ENCODE data around the gene ZFYVE9. TPM values are rescaled to one million over a fixed set of nuclear protein-coding genes. Genes with fewer than 3 reads are reported as not detected.

The ZFYVE9 gene
- total and polyA plus RNA-seq, 10 of the 15 experiments (the other 5 are each of a cell fraction or from before 2014, with no cell fraction given), result 0.26 to 6.9 (median 2.3) TPM

- CTCF ChIA-PET, result no interaction called here
- no peak for FAIRE-seq
Measured at GRCh38 chr1:52234014-52234413, 92.1 kb downstream of the ZFYVE9 start.

GRCh38 chr1:52234708-52235107 is 92.8 kb downstream of the ZFYVE9 start:
- RAD21 ChIA-PET (ENCODE audit: unreplicated experiment), result no interaction called here
- no peak overlapping the region for H3K27ac ChIP-seq (ENCODE audit: control insufficient read depth, insufficient read depth)
- intact Hi-C loops (cut with micrococcal nuclease; ENCODE audit: unreplicated experiment) (no loop called here), in situ Hi-C loops (cut with MboI) (no loop called here)
- H3K9ac ChIP-seq (ENCODE audit: control insufficient read depth, insufficient read depth, low read length), result no peak overlapping the region
- no peak overlapping the region for H2AFZ ChIP-seq (ENCODE audit: control insufficient read depth, low read depth, low read length)
- no peaks in the 10 kb centered on the region for H3K79me2 ChIP-seq (ENCODE audit: control insufficient read depth, insufficient read depth, low read length)
- no peak overlapping the region for H3K4me3 ChIP-seq
- no peak overlapping the region for H3K4me2 ChIP-seq (ENCODE audit: control insufficient read depth, insufficient read depth)
- CTCF ChIA-PET, result no interaction called here
- no peaks in the 10 kb centered on the region; the same call in 1 of the 2 replicates for H4K20me1 ChIP-seq (ENCODE audit: control insufficient read depth, insufficient read depth)
- H3K27me3 ChIP-seq (replicated peaks in 1 of 2; ENCODE audit: control insufficient read depth in 2 of 2, insufficient read depth in 2 of 2, low read length in 1 of 2), result no peaks in the 10 kb centered on the region
- peaks cover 13% of the 10 kb centered on the region for H3K4me1 ChIP-seq (ENCODE audit: control insufficient read depth, insufficient read depth, low read length)
- ATAC-seq (no peak), FAIRE-seq (no peak), DNase-seq (ENCODE audit: low read depth, low spot score) (no peak)
- POLR2A ChIA-PET, result no interaction called here
- H3K9me3 ChIP-seq (replicated peaks; ENCODE audit: control insufficient read depth, insufficient read depth, low read length), result no peaks in the 10 kb centered on the region
- H3K36me3 ChIP-seq (ENCODE audit: control insufficient read depth in 2 of 2, insufficient read depth in 2 of 2, low read length in 1 of 2), result no peaks in the 10 kb centered on the region
- no TSS peak for BruUV-seq (replicated peaks)
- no peak for TF ChIP-seq ZNF592 (IDR thresholded peaks at IDR 0.05)
- TF ChIP-seq CTCF (IDR thresholded peaks at IDR 0.05 in 2 of 3, conservative IDR thresholded peaks at IDR 0.05 in 1 of 3; ENCODE audit: control insufficient read depth in 2 of 3, extremely low read depth in 1 of 3, insufficient read depth in 1 of 3, low read depth in 3 of 3, low read length in 3 of 3), result no peak
- TF ChIP-seq BHLHE40 (IDR thresholded peaks at IDR 0.05; ENCODE audit: borderline replicate concordance in 1 of 2, low read depth in 2 of 2, low read length in 1 of 2), result no peak
- SMC1A ChIA-PET (ENCODE audit: uncharacterized antibody, unreplicated experiment), result no interaction called here

More at GRCh38 chr1:52234014-52234413, 92.1 kb downstream of the ZFYVE9 start:
- H3K27ac ChIP-seq (ENCODE audit: control insufficient read depth, insufficient read depth), result no peak overlapping the region
- BruUV-seq (replicated peaks), result no TSS peak
- ATAC-seq (no peak), DNase-seq (ENCODE audit: low read depth, low spot score) (no peak)
- ChIA-PET RAD21 (ENCODE audit: unreplicated experiment) (no interaction called here), POLR2A (no interaction called here), SMC1A (ENCODE audit: uncharacterized antibody, unreplicated experiment) (no interaction called here)
- in situ Hi-C loops (cut with MboI), result no loop called here
- no peak overlapping the region for H2AFZ ChIP-seq (ENCODE audit: control insufficient read depth, low read depth, low read length)
- no peaks in the 10 kb centered on the region for H3K36me3 ChIP-seq (ENCODE audit: control insufficient read depth in 2 of 2, insufficient read depth in 2 of 2, low read length in 1 of 2)
- no peak overlapping the region for H3K9ac ChIP-seq (ENCODE audit: control insufficient read depth, insufficient read depth, low read length)
- intact Hi-C loops (cut with micrococcal nuclease; ENCODE audit: unreplicated experiment), result no loop called here
- TF ChIP-seq SMC3 (IDR thresholded peaks at IDR 0.05; ENCODE audit: borderline replicate concordance, low read length) (no peak), MLLT1 (IDR thresholded peaks at IDR 0.05) (no peak), ZNF622 (IDR thresholded peaks at IDR 0.05) (no peak), PML (IDR thresholded peaks at IDR 0.05; ENCODE audit: low read length) (no peak), HDAC2 (IDR thresholded peaks at IDR 0.05) (no peak), ZNF24 (IDR thresholded peaks at IDR 0.05) (no peak), PAX8 (IDR thresholded peaks at IDR 0.05) (no peak), CBX3 (IDR thresholded peaks at IDR 0.05; ENCODE audit: borderline replicate concordance, low read depth) (no peak), KAT2A (conservative IDR thresholded peaks at IDR 0.05; ENCODE audit: control insufficient read depth, low read depth, low read length) (no peak)
- no peaks in the 10 kb centered on the region for H3K9me3 ChIP-seq (replicated peaks; ENCODE audit: control insufficient read depth, insufficient read depth, low read length)
- no peak overlapping the region for H3K4me3 ChIP-seq
- no peaks in the 10 kb centered on the region for H3K27me3 ChIP-seq (replicated peaks in 1 of 2; ENCODE audit: control insufficient read depth in 2 of 2, insufficient read depth in 2 of 2, low read length in 1 of 2)
- 52% methylated on average over 4 of the region's 4 CpGs for WGBS (ENCODE audit: insufficient coverage, insufficient replicate concordance, low lambda C conversion rate, missing lambda C conversion rate)
- H3K4me2 ChIP-seq (ENCODE audit: control insufficient read depth, insufficient read depth), result no peak overlapping the region
- H3K79me2 ChIP-seq (ENCODE audit: control insufficient read depth, insufficient read depth, low read length), result no peaks in the 10 kb centered on the region
- H3K4me1 ChIP-seq (ENCODE audit: control insufficient read depth, insufficient read depth, low read length), result peaks cover 7% of the 10 kb centered on the region
- no peaks in the 10 kb centered on the region; the same call in 1 of the 2 replicates for H4K20me1 ChIP-seq (ENCODE audit: control insufficient read depth, insufficient read depth)

All from GM12878 (cell line).